Duodenal mucosa (tissue), 2 donors: ENCODE data around the gene RASAL2.

ENCODE experiments used
- H3K27ac ChIP-seq: one replicate; pipeline ENCODE4 v1.7.0; 2013; ENCODE audit warnings: low read depth, low read length
- H3K27me3 ChIP-seq, 2 donors: one replicate each; pipeline ENCODE4 v1.7.0; 2013; ENCODE audit warnings: low read length in 2 of 2, control low read depth in 1 of 2; ENCODE audit not compliant: insufficient read depth in 2 of 2, control insufficient read depth in 1 of 2
- H3K36me3 ChIP-seq, 2 donors: one replicate each; pipeline ENCODE4 v1.7.0; 2013; ENCODE audit warnings: low read length in 2 of 2, control low read depth in 1 of 2; ENCODE audit not compliant: insufficient read depth in 2 of 2, control insufficient read depth in 1 of 2
- H3K4me1 ChIP-seq, 2 donors: one replicate each; pipeline ENCODE4 v1.7.0; 2013; ENCODE audit warnings: low read length in 2 of 2, control low read depth in 1 of 2; ENCODE audit not compliant: insufficient read depth in 2 of 2, control insufficient read depth in 1 of 2
- H3K4me3 ChIP-seq, 2 donors: one replicate each; pipeline ENCODE4 v1.7.0; 2013; ENCODE audit warnings: low read length in 2 of 2, low read depth in 1 of 2
- H3K9ac ChIP-seq, 2 donors: one replicate each; pipeline ENCODE4 v1.7.0; 2013; ENCODE audit warnings: low read length in 2 of 2, low read depth in 1 of 2
- H3K9me3 ChIP-seq, 2 donors: one replicate each; pipeline ENCODE4 v1.7.0; 2013; ENCODE audit warnings: low read length in 2 of 2, control low read depth in 1 of 2; ENCODE audit not compliant: control insufficient read depth in 1 of 2

The RASAL2 gene

GRCh38 chr1:178531887-178532286 is 438.0 kb downstream of the RASAL2 start:
- H3K27me3 ChIP-seq, result no peaks in the 10 kb centered on the region
- peak overlapping the region in 1 of 2 donors; percentile 25 for H3K9ac ChIP-seq
- no peaks in the 10 kb centered on the region for H3K9me3 ChIP-seq
- H3K36me3 ChIP-seq, result no peaks in the 10 kb centered on the region
- no peak overlapping the region for H3K4me3 ChIP-seq
- H3K27ac ChIP-seq, result no peak overlapping the region
- peaks cover 32 to 36% of the 10 kb centered on the region in 2 donors for H3K4me1 ChIP-seq

- Histone ChIP-seq H3K4me3 (no peak overlapping the region), H3K9me3 (no peaks in the 10 kb centered on the region), H3K27me3 (no peaks in the 10 kb centered on the region), H3K4me1 (peaks cover 37 to 41% of the 10 kb centered on the region in 2 donors), H3K27ac (no peak overlapping the region), H3K9ac (peak overlapping the region in 1 of 2 donors; percentile 25), H3K36me3 (no peaks in the 10 kb centered on the region)
Measured at GRCh38 chr1:178532392-178532791, 438.5 kb downstream of the RASAL2 start.

- no peak overlapping the region for H3K27ac ChIP-seq
- no peak overlapping the region for H3K4me3 ChIP-seq
- H3K36me3 ChIP-seq, result no peaks in the 10 kb centered on the region
- no peaks in the 10 kb centered on the region for H3K9me3 ChIP-seq
- H3K9ac ChIP-seq, result no peak overlapping the region
- H3K27me3 ChIP-seq, result no peaks in the 10 kb centered on the region
- peaks cover 46 to 50% of the 10 kb centered on the region in 2 donors for H3K4me1 ChIP-seq
Measured at GRCh38 chr1:178533121-178533946, 439.4 kb downstream of the RASAL2 start.
